Vagina (tissue), 2 donors: ENCODE results near the gene JDP2. TPM values are rescaled to one million over a fixed set of nuclear protein-coding genes. Genes with fewer than 3 reads are reported as not detected.

Source experiments
- DNase-seq, 2 donors: peaks; one replicate each; pipeline ENCODE4 v3.0.0-alpha.2; 2017; ENCODE audit errors: extremely low spot score in 2 of 2
- H3K27ac ChIP-seq: fragments of 200-600 bp; sonication (generic); one replicate; pipeline ENCODE4 v1.5.1; 2019
- H3K27me3 ChIP-seq: fragments of 200-600 bp; sonication (generic); one replicate; pipeline ENCODE4 v1.5.1; 2019
- H3K36me3 ChIP-seq, 2 donors: fragments of 200-600 bp; sonication (generic); one replicate each; pipeline ENCODE4 v1.5.1; 2017 to 2019
- H3K4me1 ChIP-seq: fragments of 200-600 bp; sonication (generic); one replicate; pipeline ENCODE4 v1.5.1; 2019
- H3K4me3 ChIP-seq, 2 donors: fragments of 200-600 bp; sonication (generic); 1 replicate in 1 of 2; 2 replicates in 1 of 2; pipeline ENCODE4 v1.5.1; 2016 to 2019
- H3K9me3 ChIP-seq: fragments of 200-600 bp; sonication (generic); one replicate; pipeline ENCODE4 v1.5.1; 2019
- CTCF ChIP-seq, 3 experiments: fragments of 450-650 bp in 2 of 3; fragments of 200-600 bp in 1 of 3; sonication (generic) in 1 of 3; IDR thresholded peaks; one replicate each; pipeline ENCODE4 v1.5.1; 2017 to 2019; ENCODE audit warnings: antibody characterized with exemption in 3 of 3, mild to moderate bottlenecking in 2 of 3, moderate library complexity in 2 of 3
- POLR2A ChIP-seq, 2 donors: fragments of 450-650 bp; IDR thresholded peaks; one replicate each; pipeline ENCODE4 v1.6.1; 2017; ENCODE audit warnings: antibody characterized with exemption in 2 of 2, mild to moderate bottlenecking in 2 of 2, moderate library complexity in 2 of 2
- POLR2AphosphoS5 ChIP-seq, 2 donors: sonication (generic); formaldehyde crosslinking; IDR thresholded peaks; one replicate each; pipeline ENCODE4 v1.9.0; 2017; ENCODE audit warnings: antibody characterized with exemption in 2 of 2, mild to moderate bottlenecking in 2 of 2, low read depth in 1 of 2; ENCODE audit not compliant: insufficient read depth in 1 of 2
- intact Hi-C: fragments of 100-400 bp; cut with DNase I; formaldehyde crosslinking; loops from one replicate; pipeline ENCODE4 v1.15.1; 2023
- total RNA-seq: library from RNA; depleted of rRNA; stranded (reverse); fragments of >200 nt; gene quantifications from one replicate; pipeline ENCODE4 v1.2.3, GENCODE V29; 2016

Gene JDP2
- total RNA-seq, 1 donor from 2014 or later = 66.5 TPM

- Histone ChIP-seq H3K4me3 (peak overlapping the region; percentile 74 to 83), H3K9me3 (no peaks in the 10 kb centered on the region), H3K27me3 (no peaks in the 10 kb centered on the region), H3K4me1 (peaks cover 40% of the 10 kb centered on the region), H3K27ac (peak overlapping the region; percentile 85), H3K36me3 (peaks cover 0 to 13% of the 10 kb centered on the region in 2 donors)
- intact Hi-C loops = loop anchor here (10.0 kb wide), 1 partner anchor 115 kb away; no protein-coding TSS in a partner anchor
- TF ChIP-seq POLR2A (IDR thresholded peaks at IDR 0.05) (no peak), CTCF (IDR thresholded peaks at IDR 0.05) (no peak), POLR2AphosphoS5 (IDR thresholded peaks at IDR 0.05; ENCODE audit: insufficient read depth in 1 of 2, low read depth in 1 of 2) (no peak)
- no peak for DNase-seq
These were observed 1.7 kb downstream of the JDP2 start for GRCh38 chr14:75429562-75429961.

GRCh38 chr14:75430116-75430515 lies 2.3 kb downstream of the JDP2 start:
- Histone ChIP-seq H3K36me3 (peaks cover 0 to 19% of the 10 kb centered on the region in 2 donors), H3K27me3 (no peaks in the 10 kb centered on the region), H3K27ac (peak overlapping the region; percentile 85), H3K4me1 (peaks cover 40% of the 10 kb centered on the region), H3K9me3 (no peaks in the 10 kb centered on the region), H3K4me3 (peak overlapping the region; percentile 74 to 83)
- intact Hi-C loops = no loop called here
- TF ChIP-seq POLR2AphosphoS5 (IDR thresholded peaks at IDR 0.05; ENCODE audit: insufficient read depth in 1 of 2, low read depth in 1 of 2) (peak in 1 of 2 donors; percentile 7), POLR2A (IDR thresholded peaks at IDR 0.05) (no peak), CTCF (IDR thresholded peaks at IDR 0.05) (no peak)
- no peak for DNase-seq

GRCh38 chr14:75430526-75430925 lies 2.7 kb downstream of the JDP2 start:
- Histone ChIP-seq H3K4me3 (peak overlapping the region; percentile 15 to 83), H3K27me3 (no peaks in the 10 kb centered on the region), H3K36me3 (peaks cover 0 to 21% of the 10 kb centered on the region in 2 donors), H3K27ac (peak overlapping the region; percentile 85), H3K4me1 (peaks cover 40% of the 10 kb centered on the region), H3K9me3 (no peaks in the 10 kb centered on the region)
- no peak for DNase-seq
- intact Hi-C loops = no loop called here
- no peak for TF ChIP-seq POLR2A (IDR thresholded peaks at IDR 0.05)
- peak in 1 of 2 donors; percentile 5 for TF ChIP-seq POLR2AphosphoS5 (IDR thresholded peaks at IDR 0.05; ENCODE audit: insufficient read depth in 1 of 2, low read depth in 1 of 2)

GRCh38 chr14:75430976-75431375 lies 3.2 kb downstream of the JDP2 start:
- TF ChIP-seq POLR2A (IDR thresholded peaks at IDR 0.05) (no peak), CTCF (IDR thresholded peaks at IDR 0.05) (no peak), POLR2AphosphoS5 (IDR thresholded peaks at IDR 0.05; ENCODE audit: insufficient read depth in 1 of 2, low read depth in 1 of 2) (no peak)
- Histone ChIP-seq H3K27ac (peak overlapping the region; percentile 85), H3K27me3 (no peaks in the 10 kb centered on the region), H3K4me1 (peaks cover 40% of the 10 kb centered on the region), H3K4me3 (peak overlapping the region; percentile 15 to 83), H3K36me3 (peaks cover 0 to 21% of the 10 kb centered on the region in 2 donors), H3K9me3 (no peaks in the 10 kb centered on the region)
- intact Hi-C loops = no loop called here
- DNase-seq = no peak

- DNase-seq = no peak
- TF ChIP-seq CTCF (IDR thresholded peaks at IDR 0.05) (no peak), POLR2AphosphoS5 (IDR thresholded peaks at IDR 0.05; ENCODE audit: insufficient read depth in 1 of 2, low read depth in 1 of 2) (no peak), POLR2A (IDR thresholded peaks at IDR 0.05) (no peak)
- H3K27ac ChIP-seq = no peak overlapping the region
- H3K36me3 ChIP-seq = peaks cover 0 to 21% of the 10 kb centered on the region in 2 donors
- no peak overlapping the region for H3K4me3 ChIP-seq
- peaks cover 40% of the 10 kb centered on the region for H3K4me1 ChIP-seq
- H3K27me3 ChIP-seq = no peaks in the 10 kb centered on the region
- no peaks in the 10 kb centered on the region for H3K9me3 ChIP-seq
- intact Hi-C loops = no loop called here
These were observed 4.0 kb downstream of the JDP2 start for GRCh38 chr14:75431827-75432226.
